GM23248 (cell line): ENCODE results near the gene IL10.

Source experiments
- EZH2 ChIP-seq: fragments of 200-600 bp; sonication (generic); IDR thresholded peaks from 2 replicates; pipeline ENCODE4 v1.6.1; 2018; ENCODE audit warnings: antibody characterized with exemption, mild to moderate bottlenecking; ENCODE audit not compliant: insufficient read depth, poor library complexity, severe bottlenecking
- EZH2phosphoT487 ChIP-seq: fragments of 200-600 bp; sonication (generic); IDR thresholded peaks from 2 replicates; pipeline ENCODE4 v1.6.1; 2018; ENCODE audit warnings: antibody characterized with exemption, moderate library complexity, mild to moderate bottlenecking, low read depth; ENCODE audit not compliant: insufficient read depth

DNA sequence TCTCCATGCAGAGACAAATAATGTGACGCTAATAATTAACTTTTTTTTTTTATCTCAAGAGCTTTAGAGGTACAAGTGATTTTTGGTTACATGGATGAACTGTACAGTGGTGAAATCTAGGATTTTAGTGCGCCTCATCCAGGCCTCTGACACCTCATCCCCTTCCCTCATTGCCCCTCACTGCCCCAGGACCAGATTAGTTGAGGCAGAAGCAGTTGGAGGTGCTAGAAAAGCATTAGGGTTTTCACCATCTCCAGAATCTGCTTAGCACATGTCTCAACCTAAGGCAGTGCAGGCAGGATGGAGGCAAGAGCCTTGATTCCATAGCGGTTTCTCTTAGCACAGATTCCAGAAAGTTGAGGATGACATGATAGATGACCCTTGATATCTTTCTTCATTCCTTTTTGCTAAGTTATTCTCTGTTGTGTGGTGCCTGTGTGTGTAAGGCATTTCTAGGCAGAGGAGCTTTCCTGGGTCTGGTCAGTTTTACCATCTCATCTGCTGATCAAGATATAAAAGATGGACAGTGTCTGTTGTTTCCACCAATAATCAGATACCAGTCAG lies 16.3 kb upstream of the IL10 start:
- TF ChIP-seq EZH2phosphoT487 = no peak
- no peak for TF ChIP-seq EZH2
